C1 segment of cervical spinal cord (tissue), 14 donors: ENCODE results near the gene MSANTD2.

Source experiments
- DNase-seq, 14 donors: peaks; one replicate each; lab custom pipeline; 2025; lab: John Stamatoyannopoulos, UW

MSANTD2 gene

GRCh38 chr11:124821995-124822730 lies 22.0 kb upstream of the MSANTD2 start:
- DNase-seq, result no peak

GRCh38 chr11:124817036-124817435 lies 16.8 kb upstream of the MSANTD2 start:
- DNase-seq, result no peak

- DNase-seq, result no peak
Observed at GRCh38 chr11:124814739-124815138, 14.5 kb upstream of the MSANTD2 start.

GRCh38 chr11:124812876-124813275 lies 12.7 kb upstream of the MSANTD2 start:
- no peak for DNase-seq

DNA sequence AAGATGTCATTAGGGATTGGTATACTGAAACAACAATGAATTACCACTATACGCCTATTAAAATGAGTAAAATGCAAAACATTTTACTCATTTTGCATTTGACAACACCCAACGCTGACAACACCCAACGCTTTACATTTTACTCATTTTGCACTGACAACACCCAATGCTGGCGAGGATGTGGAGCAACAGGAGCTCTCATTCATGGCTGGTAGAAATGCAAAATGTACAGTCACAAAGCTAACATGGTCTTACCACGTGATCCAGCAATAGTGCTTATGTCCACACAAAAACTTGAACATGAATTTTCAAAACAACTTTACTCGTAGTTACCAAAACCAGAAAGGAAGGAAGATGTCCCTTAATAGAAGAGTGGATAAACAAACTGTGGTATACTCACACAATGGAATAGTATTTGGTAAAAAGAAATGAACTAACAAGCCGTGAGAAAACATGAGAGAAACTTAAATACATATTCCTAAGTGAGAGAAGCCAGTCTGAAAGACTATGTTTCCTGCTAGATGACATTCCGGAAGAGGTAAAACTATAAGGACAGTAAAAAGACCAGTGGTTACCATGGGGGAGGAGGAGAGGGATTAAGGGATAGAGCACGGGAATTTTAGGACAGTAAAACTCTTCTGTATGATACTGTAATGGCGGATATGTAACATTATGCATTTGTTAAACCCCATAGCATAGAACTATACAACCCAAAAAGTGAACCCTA lies 11.4 kb upstream of the MSANTD2 start:
- DNase-seq, result no peak

DNA sequence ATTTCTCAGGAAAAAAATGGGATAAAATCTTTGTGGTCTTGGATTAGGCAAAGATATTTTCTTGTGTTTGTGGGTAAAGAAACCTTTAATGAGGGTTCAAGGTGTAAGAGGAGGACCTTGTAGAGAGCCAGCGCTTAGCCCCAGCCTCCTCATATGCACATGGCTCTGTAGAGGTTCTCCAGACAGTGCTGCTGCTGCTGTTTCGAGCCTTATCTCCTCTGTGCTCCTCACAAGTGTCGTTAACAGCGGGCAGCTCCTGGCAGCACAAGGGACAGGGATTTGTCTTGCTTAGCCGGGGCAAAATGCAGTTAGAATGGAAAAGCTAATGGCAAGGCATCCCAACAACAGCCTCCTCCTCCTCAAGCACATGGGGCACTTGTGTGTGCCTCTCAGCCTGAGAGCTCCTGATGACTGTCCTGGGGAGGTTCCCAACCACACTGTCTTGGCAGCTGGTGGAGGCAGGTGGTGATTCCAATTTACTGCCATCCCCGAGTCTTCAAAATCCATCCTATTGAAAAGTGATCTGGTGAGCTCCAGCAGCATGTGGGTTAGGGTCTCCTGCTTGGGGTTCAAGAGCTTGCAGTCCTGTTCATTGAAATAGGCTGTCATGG lies 7.6 kb upstream of the MSANTD2 start:
- no peak for DNase-seq

GRCh38 chr11:124807201-124807600 lies 7.0 kb upstream of the MSANTD2 start:
- DNase-seq, result no peak

- DNase-seq, result no peak
Observed at GRCh38 chr11:124804884-124805283, 4.7 kb upstream of the MSANTD2 start.

- no peak for DNase-seq
Observed at GRCh38 chr11:124801636-124802312, 1.6 kb upstream of the MSANTD2 start.

DNA sequence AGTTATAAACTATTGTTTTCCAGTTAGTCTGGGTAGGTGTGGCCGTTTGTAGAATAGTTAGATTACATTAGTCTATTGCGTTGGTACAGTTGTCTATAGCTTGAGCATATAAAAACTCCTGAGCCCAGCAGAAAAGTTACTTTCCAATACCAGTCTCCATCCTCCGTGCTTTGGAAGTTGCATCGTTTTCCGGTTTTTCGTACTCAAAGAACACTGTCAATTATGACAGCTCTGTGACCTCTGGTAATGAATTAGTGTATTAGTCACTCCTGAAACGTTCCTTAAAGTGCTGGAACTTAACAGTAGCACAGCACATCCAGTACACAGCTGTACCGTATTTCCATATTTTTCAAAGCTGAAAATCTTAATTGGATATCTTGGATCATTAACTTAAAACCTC lies 808 bp upstream of the MSANTD2 start:
- no peak for DNase-seq

DNA sequence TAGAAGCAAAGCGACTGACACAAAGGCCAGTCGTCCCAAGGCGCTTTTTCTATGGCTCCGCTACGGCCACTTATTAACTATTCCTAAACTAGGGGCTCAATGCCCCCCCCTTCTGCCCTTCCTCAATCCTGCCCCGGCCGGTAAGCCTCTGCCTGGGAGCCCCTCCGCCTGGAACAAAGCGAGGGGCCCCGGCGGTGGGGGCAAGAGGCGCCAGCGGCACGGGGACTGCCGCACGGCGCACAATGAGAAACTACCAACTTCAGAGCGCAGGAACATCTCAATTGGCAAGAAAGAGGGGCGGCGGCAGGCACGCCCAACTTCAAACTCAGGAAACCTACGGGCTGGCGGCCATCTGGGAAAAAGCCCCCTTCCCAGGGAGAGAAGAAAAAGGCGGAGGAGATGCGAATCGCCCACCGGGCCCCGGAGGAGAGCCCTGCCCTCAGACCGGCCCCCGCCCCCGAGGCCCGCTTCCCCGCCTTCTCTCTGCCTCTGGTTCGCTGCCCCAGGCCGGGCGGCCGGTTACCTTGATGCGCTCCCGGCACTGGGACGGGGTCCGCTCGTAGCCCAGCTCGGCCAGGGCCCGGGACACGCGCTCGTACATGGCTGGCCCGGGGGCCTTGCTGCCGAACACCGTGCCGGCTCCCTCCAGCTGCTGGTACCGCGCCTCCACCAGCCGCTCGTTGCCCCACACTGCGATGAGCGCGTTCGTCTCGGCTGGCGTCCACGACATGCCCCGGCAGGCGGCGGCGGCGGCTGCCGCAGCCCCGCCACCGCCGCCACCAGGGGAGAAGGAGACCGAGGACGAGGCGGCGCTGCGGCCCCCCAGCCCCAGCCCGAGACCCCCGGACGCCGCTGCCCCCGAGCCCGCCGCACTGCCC lies 619 bp downstream of the MSANTD2 start:
- peak in 9 of 14 donors; percentile 11 to 51 (median 35) for DNase-seq

- DNase-seq, result no peak
Observed at GRCh38 chr11:124798991-124799347, 1.2 kb downstream of the MSANTD2 start.

- DNase-seq, result no peak
Observed at GRCh38 chr11:124796312-124796711, 3.9 kb downstream of the MSANTD2 start.

GRCh38 chr11:124793466-124794278 lies 6.5 kb downstream of the MSANTD2 start:
- no peak for DNase-seq

DNA sequence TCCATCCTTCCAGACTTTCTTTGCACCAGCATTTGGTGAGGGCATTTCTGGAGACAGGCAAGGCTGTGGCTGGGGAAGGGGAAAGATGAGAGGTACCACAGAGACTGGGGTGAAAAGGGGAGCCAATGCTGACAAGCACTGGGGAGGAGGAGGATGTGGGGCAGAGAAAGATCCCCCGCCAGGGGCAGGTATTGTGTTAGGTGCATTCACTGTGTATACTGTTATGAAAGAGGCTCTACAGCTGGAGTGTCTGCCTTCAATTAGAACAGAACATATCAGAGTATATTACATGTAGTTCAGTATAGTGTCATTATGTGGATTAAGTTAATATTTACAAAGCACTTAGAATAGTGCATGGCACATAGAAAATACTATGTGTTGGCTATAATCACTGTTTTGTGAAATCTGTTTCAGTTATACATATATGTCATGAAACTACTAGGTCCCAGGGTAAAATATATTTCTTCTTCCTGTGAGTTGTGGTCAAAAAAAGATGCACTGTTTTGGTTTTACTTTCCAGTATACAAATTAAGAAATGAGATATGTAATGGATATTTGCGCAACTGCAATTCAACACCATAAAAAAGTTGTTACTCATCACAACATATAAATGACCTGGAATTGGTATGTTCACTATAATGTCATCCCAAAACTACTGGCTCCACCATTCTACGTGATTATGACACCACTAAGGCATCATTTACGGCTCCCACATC lies 8.4 kb downstream of the MSANTD2 start:
- DNase-seq, result no peak

DNA sequence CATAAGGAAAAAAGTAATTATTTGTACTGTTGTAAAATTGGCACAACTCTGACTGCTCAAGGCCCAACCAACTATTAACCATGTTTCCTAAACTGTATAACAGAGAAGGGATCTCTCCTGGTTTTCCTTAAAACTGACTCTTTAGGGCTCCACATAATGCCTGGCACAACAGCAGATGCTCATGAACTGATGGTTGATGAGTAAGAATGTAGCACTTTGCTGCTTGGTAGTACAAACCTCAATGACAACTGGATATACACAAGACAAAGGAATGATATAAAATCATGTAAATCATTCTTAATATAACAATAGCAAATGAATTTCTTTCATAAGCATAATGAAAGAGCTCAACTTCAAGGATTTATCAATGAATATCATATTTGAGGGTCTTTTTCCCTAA lies 11.7 kb downstream of the MSANTD2 start:
- no peak for DNase-seq

DNA sequence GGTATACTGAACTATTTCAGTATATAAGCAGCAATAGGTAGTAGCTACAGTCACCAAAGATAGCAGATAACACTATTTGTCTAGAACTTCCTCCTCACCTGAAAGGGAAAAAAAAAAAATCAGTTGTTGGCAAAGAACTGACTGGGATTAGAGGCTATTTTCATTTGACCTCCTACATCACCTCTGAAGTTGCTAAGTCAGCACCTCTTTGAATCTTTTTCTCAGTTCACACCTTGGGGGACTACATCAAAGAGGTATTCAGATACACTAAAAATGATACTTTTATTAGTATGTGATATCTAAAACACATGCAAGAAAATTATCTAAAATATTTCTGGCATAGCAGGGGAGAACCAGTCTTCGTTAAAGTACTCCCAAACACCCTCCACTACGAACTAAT lies 16.2 kb downstream of the MSANTD2 start:
- no peak for DNase-seq

GRCh38 chr11:124783002-124783401 lies 17.2 kb downstream of the MSANTD2 start:
- no peak for DNase-seq

DNA sequence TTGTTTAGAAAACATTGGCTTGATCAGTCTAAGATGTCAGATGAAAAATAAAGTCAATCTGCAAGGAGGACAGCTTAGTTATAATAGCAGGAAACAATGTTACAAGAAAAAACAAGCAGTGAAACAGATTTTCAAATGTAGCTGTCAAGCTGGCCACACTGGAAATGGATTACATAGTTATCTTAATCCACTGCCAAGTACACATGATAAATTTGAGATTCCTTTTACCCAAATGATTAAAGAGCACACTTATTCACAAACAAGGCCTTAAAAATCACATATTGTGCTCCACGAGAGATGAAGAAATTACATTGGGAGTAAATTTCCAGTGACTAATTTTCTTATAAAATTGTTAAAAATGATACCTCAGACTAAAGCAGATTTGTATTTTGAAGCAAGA lies 20.6 kb downstream of the MSANTD2 start:
- no peak for DNase-seq

DNA sequence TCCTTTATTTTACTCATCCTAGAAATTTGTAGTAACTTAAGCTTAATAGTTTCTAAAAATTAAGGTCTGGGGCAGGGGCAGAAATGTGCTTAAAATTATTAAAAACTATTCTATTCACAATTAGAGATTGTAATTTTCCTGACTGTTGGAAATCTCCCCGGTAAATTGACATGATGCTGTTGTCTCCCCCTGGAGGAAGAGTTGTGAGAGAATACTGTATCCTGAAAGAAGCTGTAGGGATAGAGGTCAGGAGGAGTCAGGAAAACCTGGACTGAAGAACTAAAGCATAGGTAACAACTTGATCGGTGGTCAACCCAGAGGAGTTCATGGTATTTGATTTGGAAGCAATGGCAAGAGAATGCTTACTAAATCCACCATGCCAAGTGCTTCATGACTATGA lies 21.9 kb downstream of the MSANTD2 start:
- no peak for DNase-seq
